D721Med (cell line): Measurements from ENCODE around the gene CHN2.

Experiments
- DNase-seq: peaks from one replicate; pipeline ENCODE4 v3.0.0; 2011; ENCODE audit warnings: low spot score; ENCODE audit not compliant: insufficient read length
- FAIRE-seq: peaks from 2 replicates; lab custom pipeline; 2011; peaks lifted over from hg19 to GRCh38; lab: Jason Lieb, UNC
- CTCF ChIP-seq: IDR thresholded peaks from 2 replicates; pipeline ENCODE4 v1.5.1; 2012; ENCODE audit warnings: mild to moderate bottlenecking, control low read depth; ENCODE audit not compliant: insufficient read depth; ENCODE audit errors: missing control alignments

CHN2 gene

GRCh38 chr7:29309041-29309854, 114.7 kb downstream of the CHN2 start:
- FAIRE-seq (no peak), DNase-seq (no peak)
- TF ChIP-seq CTCF = peak; percentile 22

GRCh38 chr7:29310625-29311024, 116.0 kb downstream of the CHN2 start:
- TF ChIP-seq CTCF = no peak
- DNase-seq (no peak), FAIRE-seq (no peak)

- FAIRE-seq (no peak), DNase-seq (no peak)
- no peak for TF ChIP-seq CTCF
These were observed 116.7 kb downstream of the CHN2 start for GRCh38 chr7:29311314-29311713.

- TF ChIP-seq CTCF = no peak
- FAIRE-seq = no peak
- no peak for DNase-seq
These were observed 119.6 kb downstream of the CHN2 start for GRCh38 chr7:29314148-29314547.

- FAIRE-seq = peak; percentile 97
- DNase-seq = no peak
- TF ChIP-seq CTCF = no peak
These were observed 120.7 kb downstream of the CHN2 start for GRCh38 chr7:29315122-29315891.

- DNase-seq (no peak), FAIRE-seq (no peak)
- no peak for TF ChIP-seq CTCF
These were observed 121.3 kb downstream of the CHN2 start for GRCh38 chr7:29315892-29316270.
